HG03442 (cell line): Measurements from ENCODE around the gene C20orf204.

Source experiments
- ATAC-seq: cut with Tn5 transposase; IDR thresholded peaks from one replicate; pipeline ENCODE4 v1.9.1; 2021; ENCODE audit warnings: mild to moderate bottlenecking, moderate library complexity; ENCODE audit not compliant: unreplicated experiment

The C20orf204 gene

GRCh38 chr20:64055396-64055892 lies 19.5 kb downstream of the C20orf204 start:
- ATAC-seq = no peak

DNA sequence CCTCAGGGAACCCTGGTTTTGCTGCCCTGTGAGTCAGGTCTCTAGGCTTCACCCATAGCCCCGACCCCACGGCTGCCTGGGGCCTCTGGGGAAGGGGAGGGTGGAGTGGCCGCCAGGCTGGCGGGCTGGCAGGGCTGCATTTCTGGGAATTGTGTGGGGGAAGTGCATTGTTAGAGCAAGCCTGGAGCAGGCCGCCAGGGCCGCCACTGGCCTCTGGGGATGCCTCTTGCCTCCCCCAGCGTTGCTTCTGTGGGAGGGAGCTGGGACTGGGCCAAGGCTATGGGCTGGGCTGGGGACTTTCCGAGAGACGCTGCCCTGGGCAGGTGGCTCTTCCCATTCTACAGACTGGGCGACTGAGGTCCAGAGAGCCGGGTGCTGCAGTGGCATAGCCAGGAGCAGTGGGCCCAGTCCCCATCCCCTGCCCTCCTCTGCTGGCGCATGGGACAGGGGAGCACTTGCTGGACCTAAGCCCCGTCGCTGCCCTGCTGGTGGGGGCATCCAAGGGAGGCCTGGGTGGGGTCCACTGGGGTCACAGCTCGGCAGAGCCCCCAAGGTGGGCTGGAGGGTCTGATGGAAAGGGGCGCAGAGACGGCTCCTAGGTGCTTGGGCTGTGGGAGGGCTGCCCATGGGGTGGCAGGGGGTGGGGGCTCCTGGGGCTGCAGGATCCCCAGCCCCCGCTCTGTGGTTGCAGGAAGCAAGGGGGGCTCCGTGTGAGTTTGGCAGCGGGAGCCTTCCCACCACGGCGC lies 20.1 kb downstream of the C20orf204 start:
- ATAC-seq = no peak

- no peak for ATAC-seq
Observed at GRCh38 chr20:64056639-64056888, 20.6 kb downstream of the C20orf204 start.

DNA sequence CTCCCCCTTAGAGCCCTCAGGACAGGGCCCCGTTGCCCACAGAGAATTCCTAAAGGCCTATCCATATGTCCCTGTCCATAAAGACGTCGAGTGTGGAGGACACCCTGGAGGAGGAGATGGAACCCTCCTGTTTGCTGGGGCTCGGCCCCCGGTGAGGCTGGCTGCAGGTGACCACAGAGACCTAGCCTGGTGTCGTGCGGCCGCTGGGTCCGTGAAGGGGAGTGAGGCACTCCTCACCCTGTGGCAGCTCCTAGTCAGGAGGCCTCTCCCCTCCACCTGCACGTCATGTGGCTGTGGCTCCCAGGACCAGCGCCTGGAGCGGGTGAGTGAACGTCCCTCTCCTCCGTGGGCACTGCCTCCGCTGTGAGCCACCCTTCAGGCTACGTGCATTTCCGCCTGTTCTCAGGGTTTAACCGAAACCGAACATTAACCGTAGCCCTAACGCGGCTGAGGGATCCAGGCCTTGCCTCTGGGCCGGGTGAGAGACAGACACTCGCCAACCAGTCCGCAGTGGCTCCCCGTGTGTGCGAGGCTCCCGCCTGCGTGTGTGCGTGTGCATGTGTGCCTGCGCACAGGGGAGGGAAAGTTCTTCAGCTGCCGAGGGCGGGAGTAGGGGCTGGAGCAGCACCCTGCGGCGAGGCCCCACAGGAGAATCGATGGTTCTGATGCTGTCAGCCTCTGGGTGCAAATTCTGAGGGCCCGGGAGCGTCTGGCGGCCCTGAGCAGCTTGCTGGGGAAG lies 21.1 kb downstream of the C20orf204 start:
- ATAC-seq = peak; percentile 11

DNA sequence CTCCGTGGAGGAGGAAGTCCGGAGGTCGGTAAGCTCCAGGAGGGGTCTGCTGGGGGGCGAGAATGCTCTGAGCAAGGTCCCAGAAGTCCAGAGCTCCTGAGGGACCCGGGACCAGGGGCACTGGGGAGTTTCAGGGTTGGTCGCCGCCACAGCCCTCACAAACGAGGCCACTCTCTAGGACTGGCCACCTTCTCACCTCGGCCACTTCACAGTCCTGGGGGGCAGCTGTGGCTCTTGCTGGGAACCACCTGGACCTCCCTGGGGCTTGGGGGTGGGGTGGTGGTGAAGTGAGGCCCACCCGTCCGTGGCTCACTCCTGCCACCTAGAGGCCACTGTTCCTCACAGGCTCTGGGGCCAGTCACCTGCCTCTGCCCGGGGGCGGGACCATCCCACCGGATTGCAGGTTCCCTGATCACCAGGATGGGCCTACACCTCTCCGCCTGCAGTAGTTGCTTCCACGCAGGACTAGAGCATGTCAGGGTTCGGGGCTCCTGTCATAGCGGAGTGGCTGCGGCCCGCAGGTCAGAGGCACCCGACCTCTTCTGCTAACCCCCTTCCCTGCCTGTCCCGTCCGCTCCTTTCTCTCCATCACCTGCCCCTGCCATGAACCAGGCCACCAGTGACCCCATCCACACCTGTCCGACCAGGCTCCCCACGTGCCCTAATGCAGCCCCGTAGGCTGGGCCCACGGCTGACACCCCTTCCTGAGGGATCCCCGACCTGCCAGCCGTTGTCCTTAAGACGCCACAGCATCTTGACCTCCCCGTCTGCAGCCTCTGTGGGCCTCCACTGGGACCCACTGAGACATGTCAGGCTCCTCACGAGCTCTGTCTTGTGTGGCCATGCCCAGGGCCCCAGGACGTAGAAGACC lies 21.9 kb downstream of the C20orf204 start:
- peak; percentile 38 for ATAC-seq

DNA sequence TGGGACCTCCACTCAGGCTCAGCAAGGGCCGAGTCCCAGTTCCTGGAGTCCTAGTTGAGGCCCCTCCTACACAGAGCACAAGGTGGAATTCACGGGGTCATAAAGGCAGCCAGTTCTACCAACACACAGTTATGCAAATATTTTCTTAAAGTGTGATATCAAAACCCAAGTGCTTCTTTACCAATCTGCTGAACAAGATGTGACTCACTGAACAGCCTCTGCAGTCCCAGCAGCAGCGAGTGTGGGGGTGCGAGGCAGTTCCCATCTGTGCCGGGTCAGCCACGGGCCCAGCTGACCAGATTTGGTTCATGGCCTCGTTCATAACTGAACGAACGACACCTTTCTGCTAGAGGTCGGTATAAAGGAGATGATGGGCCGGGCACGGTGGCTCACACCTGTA lies 22.6 kb downstream of the C20orf204 start:
- ATAC-seq = no peak

DNA sequence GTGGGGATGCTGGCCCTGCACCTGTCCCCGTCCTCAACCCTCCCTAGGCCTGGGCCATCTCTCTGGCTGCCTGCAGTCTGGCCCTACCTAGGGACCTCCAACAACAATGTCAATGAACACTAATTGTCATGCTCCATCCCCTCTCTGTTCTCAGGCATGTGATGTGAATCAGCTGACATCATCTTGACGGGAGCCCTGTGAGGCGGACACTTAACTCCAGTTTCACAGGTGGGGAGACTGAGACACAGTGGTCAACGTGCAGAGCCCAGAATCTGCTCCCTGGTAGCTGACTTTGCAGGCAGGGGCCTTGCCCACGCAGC lies 26.3 kb downstream of the C20orf204 start:
- ATAC-seq = no peak

GRCh38 chr20:64062596-64063388 lies 26.8 kb downstream of the C20orf204 start, which contains the start of gene TCEA2:
Gene TCEA2, plus strand, starts transcription at chr20:64063198. Its CDS starts 115 bp downstream, at chr20:64063313.
- peak; percentile 71 for ATAC-seq

GRCh38 chr20:64063389-64064144 lies 27.6 kb downstream of the C20orf204 start:
- no peak for ATAC-seq

GRCh38 chr20:64064145-64064698 lies 28.2 kb downstream of the C20orf204 start:
- no peak for ATAC-seq

DNA sequence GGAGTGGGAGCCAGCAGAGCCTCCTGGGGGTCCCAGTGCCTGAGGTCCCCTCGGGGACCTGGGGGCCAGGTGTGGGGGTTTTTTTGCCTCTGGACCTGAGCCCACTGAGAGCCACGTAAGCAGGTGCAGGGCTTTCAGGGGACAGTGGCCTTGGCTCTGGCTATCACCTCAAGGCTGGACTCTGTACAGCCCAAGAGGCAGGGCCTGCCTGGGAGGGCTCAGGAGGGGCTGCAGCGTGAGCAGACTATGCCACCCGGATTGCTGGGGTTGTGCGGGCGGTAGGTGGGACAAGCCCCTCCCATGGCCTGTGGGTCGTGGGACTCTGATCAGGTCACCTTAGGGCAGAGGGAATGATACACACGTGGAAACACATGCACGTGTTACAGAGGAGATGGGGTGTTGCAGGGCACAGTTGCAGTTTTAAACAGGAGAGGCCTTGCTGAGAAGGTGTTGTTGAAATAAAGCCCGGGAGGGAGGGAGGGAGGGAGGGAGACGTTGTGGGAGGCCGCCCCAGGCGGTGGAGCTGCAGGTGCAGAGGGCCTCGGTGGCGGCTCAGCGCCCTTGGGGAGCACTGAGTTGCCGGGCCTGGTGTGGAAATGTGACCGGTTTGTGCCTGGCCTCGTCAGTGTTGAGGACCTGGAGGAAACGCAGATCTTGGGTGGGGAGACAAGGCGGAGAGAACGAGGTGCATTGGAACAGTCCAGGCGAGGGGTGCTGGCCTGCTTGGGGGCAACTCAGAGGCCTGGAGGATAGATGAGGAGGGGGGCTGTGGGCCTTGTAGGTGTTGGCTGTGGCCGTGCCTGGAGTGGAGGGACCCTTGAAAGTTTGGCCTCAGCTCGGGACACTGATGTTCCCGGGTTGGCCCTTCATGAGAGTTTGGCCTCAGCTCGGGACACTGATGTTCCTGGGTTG lies 29.3 kb downstream of the C20orf204 start:
- ATAC-seq = no peak

DNA sequence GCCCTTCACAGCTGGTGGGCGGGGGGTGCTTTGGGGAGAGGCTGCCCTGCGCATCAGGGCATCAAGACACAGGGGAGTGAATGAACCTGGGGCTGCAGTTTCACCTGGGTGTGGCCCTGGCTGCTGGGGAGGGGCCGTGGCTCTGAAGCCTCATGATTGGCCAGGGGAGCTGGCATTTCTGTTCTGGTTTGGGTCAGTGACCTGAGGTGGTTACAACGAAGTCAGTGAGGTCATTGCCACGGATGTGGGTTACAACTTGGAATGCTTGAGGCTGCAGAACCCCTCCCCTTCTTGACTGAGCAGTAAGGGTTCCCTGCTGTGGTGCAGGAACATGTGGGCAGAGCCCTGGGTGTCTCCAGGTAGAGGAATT lies 30.0 kb downstream of the C20orf204 start:
- ATAC-seq = no peak

GRCh38 chr20:64067005-64067632 lies 31.1 kb downstream of the C20orf204 start:
- ATAC-seq = no peak

DNA sequence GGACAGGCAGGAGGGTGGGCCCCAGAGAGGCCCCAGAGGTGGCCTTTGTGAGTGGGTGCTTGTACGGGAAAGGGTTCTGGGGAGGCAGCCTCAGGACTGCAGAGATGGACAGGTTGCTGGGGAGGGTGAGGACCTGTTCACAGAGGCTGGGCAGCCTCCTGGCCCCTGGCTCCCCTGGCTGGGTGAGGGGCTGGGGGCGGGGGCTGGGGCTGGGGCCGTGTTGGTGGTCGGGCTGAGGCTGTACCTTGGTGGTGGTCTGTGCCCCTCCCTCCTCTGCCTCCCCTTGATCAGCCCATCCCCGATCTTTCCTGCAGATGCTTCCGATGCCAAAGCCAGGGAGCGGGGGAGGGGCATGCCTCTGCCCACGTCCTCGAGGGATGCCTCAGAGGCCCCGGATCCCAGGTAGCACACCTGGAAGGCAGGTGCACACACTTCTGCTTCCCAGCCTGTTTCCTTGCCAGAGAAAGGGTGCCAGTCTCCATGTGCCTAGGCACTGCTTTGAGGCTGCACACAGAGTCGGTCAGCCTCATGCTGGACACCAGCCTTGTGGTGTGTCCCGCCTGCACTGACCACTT lies 31.8 kb downstream of the C20orf204 start:
- no peak for ATAC-seq

DNA sequence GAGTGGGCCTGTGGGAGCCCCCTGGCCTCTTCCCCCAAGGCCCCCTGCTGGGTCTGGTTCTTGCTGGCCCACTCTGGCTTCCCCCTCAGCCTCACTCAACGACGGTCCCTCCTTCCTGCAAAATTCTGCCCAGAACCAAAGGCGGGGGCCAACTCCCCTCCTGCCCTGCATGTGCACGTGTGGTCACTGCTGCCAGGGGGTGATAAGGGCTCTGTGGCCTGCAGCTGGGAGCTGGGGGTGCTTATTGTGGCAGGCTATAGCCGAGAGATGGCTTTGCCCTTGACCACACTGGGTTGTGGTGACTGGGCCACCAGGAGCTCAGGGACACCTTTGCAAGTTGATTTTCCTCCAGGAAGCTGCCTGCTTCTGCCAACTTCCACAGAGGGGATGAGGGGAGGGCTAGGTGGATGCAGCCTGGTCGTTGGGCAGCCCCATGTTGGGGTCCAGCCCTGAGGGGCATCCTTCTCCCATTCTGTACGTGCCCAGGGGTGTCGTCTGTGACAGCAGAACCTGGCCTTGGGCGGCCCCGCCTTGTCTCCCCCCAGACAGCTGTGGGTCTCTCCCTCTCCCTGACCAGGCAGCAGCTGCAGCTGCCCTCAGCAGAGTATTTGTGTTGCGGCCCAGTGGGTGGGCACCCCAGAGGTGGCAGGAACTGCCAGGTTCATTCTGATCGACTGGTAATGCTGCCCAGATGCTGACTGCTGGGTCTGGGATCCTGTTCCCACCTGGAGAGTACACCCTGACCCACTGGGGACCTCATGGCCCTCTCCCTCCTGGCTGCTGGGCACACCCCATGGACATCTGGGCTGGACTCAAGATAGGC lies 32.6 kb downstream of the C20orf204 start:
- no peak for ATAC-seq

DNA sequence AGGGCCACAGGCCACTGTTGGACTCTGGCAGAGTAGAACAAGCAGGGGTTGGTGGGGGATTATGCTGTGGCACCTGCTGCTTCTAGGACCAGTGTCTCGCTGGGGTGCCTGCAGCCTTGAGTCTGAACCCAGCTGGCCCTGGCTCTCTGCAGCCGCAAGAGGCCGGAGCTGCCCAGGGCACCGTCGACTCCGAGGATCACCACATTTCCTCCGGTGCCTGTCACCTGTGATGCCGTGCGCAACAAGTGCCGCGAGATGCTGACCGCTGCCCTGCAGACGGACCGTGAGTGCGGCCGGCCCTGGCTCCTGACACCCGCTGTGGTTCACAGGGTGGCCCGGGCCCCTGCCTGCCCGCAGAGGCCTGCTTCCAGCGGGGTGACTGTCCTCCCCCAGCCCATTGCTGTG lies 33.2 kb downstream of the C20orf204 start:
- no peak for ATAC-seq

- ATAC-seq = no peak
Observed at GRCh38 chr20:64069614-64070243, 33.7 kb downstream of the C20orf204 start.
